B cell (primary cell): Measurements from ENCODE around the gene CALN1.

ENCODE experiments used
- CTCF ChIP-seq: fragments of 200-600 bp; IDR thresholded peaks from one replicate; pipeline ENCODE4 v1.8.0; 2022; ENCODE audit warnings: antibody characterized with exemption, mild to moderate bottlenecking
- EZH2 ChIP-seq: IDR thresholded peaks from 2 replicates; pipeline ENCODE4 v1.6.1; 2012; ENCODE audit warnings: borderline replicate concordance, low read depth, mild to moderate bottlenecking, moderate library complexity, low read length; ENCODE audit not compliant: insufficient read depth, poor library complexity, severe bottlenecking

DNA sequence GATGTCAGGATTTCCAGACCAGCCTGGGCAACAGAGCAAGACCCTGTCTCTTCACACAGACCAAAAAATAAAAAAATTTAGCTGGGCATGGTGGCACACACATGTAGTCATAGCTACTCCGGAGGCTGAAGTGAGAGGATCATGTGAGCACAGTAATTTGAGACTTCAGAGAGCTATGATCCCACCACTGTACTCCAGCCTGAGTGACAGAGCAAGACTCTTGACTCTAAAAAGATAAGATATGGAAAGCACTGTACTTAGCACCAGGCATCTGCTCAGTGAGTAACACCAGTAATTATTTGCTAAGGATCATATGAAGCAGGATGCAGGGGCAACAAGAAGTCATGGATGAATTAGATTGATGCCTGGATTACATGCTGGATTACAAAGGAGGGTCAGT, 128.8 kb downstream of the CALN1 start:
- no peak for TF ChIP-seq CTCF
- TF ChIP-seq EZH2, result no peak
